A549 treated with AZD2906 at 1 μM for 4 hours (cell line): Measurements from ENCODE around the gene PLCG2. TPM values are rescaled to one million over a fixed set of nuclear protein-coding genes. Genes with fewer than 3 reads are reported as not detected.

Source experiments
- total RNA-seq: library from RNA; stranded (reverse); fragments of 200-300 nt; extraction: Qiagen RNA extraction; gene quantifications from 5 replicates; pipeline ENCODE4 v1.2.3, GENCODE V29; 2022

The PLCG2 gene
- total RNA-seq = 3.3 to 4.3 TPM (median 3.4 TPM) in 5 replicates

DNA sequence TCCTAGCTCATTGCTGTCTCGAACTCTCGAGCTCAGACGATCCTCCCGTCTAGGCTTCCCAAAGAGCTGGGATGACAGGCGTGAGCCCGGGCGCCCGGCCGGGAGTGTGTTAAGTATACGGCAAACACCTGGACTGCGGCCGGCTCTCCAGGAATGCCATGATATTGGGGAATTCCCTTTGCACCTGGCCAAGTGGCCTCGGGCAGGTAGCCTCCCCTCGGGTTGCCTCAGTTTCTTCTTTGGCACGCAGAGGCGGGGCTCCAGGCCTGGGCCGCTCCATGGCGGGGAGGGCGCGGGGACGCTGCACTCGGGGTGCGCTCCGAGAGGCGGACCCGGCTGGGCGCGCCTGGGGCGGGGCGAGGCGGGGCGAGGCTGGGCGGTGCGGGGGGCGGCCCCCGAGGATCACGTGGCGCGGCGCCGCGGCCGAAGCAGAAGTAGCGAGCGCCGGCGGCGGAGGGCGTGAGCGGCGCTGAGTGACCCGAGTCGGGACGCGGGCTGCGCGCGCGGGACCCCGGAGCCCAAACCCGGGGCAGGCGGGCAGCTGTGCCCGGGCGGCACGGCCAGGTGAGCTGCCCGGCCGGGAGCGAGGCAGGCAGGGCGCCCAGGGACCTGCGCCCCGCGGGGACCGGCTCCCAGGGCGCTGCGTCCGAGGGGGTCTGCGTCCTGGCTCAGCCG is at the start of gene PLCG2:
Gene PLCG2 (plus strand): TSS at position 431 of the 675 bp plus-strand sequence. CDS start 6,699 bp downstream, outside the sequence.

DNA sequence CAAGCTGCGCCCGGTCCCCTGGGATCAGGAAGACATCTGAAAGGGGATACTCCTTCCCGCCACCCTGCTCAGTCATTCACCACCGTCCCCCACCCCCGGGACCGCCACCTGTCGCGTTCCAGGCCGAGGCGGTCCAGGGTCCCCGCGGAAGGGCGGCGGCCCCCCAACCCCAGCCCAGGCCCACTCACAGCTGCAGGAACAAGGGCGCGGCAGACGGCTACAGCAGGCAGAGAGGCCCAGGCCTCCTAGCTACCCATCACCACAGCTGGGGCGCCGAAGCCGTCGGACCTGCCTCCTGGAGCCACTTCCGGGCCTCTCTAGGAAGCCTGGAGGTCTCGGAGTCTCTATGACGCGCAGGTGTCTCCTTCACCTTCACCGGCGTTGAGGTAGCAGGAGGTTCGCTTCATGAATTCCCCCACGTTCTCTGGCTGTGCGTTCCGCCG is 232.1 kb downstream of the PLCG2 start, which contains the start of gene SDR42E1:
Gene SDR42E1 (minus strand): TSS at position 272 of the 443 bp plus-strand sequence. CDS start 10,612 bp downstream, outside the sequence.

Other genes with a start within 250 kb of the PLCG2 start
- 1.1 to 1.6 TPM (median 1.2 TPM) in 5 replicates for gene SDR42E1, start 232.2 kb downstream of the PLCG2 start, total RNA-seq